Mucosa of descending colon (tissue), 3 donors: ENCODE measurements around the gene HTATSF1. TPM values are rescaled to one million over a fixed set of nuclear protein-coding genes. Genes with fewer than 3 reads are reported as not detected.

Experiments
- ATAC-seq: fragments of 200-7000 bp; cut with Tn5 transposase; one replicate; pipeline ENCODE4 v1.9.1; 2020; ENCODE audit warnings: mild to moderate bottlenecking, moderate library complexity
- DNase-seq, 3 donors: peaks; one replicate each; pipeline ENCODE4 v3.0.0-alpha.2; 2020
- H3K36me3 ChIP-seq: fragments of 200-600 bp; one replicate; pipeline ENCODE4 v1.8.0; 2021; ENCODE audit warnings: low read depth, mild to moderate bottlenecking
- H3K4me1 ChIP-seq: fragments of 200-600 bp; one replicate; pipeline ENCODE4 v1.8.0; 2021; ENCODE audit warnings: low read depth, mild to moderate bottlenecking
- H3K4me3 ChIP-seq: fragments of 200-600 bp; one replicate; pipeline ENCODE4 v1.8.0; 2021; ENCODE audit warnings: mild to moderate bottlenecking
- H3K9me3 ChIP-seq: fragments of 200-600 bp; one replicate; pipeline ENCODE4 v1.8.0; 2021; ENCODE audit warnings: mild to moderate bottlenecking
- CTCF ChIP-seq: fragments of 200-600 bp; IDR thresholded peaks from one replicate; pipeline ENCODE4 v1.8.0; 2022; ENCODE audit warnings: antibody characterized with exemption, mild to moderate bottlenecking
- intact Hi-C, 2 donors: fragments of 100-400 bp; cut with DNase I in 1 of 2; cut with micrococcal nuclease in 1 of 2; formaldehyde crosslinking; loops; one replicate each; pipeline versions ENCODE4 v1.11.0 to v1.11.1; 2022; cut with DNase I, micrococcal nuclease
- total RNA-seq, 3 donors: library from RNA; stranded (reverse); fragmentation: NEBNext Ultra II Directional in 2 of 3; extraction: Animal tissue kit (Norgen Biotek cat#: 25700) in 2 of 3; gene quantifications; one replicate each; pipeline versions ENCODE4 v1.2.1 to v1.2.4, GENCODE V29; 2021 to 2023
- donor health status: DM: no; HTN: no; CAD: no; lungs with moderate emphysema.
- donor health status: DM: no; HTN: no; CAD: no.
- donor health status: DM: no; HTN: yes; CAD: no.

The HTATSF1 gene
- total RNA-seq, 3 donors from 2014 or later: 28.1 to 35.8 (median 29.2) TPM

- Histone ChIP-seq H3K4me3 (no peak overlapping the region), H3K36me3 (no peaks in the 10 kb centered on the region), H3K4me1 (no peaks in the 10 kb centered on the region), H3K9me3 (no peaks in the 10 kb centered on the region)
- no peak for DNase-seq
- intact Hi-C loops: no loop called here
- no peak for TF ChIP-seq CTCF
- ATAC-seq: no peak
Measured at GRCh38 chrX:136528645-136529315, 31.4 kb downstream of the HTATSF1 start.

GRCh38 chrX:136529795-136530194 lies 32.4 kb downstream of the HTATSF1 start:
- Histone ChIP-seq H3K4me1 (no peaks in the 10 kb centered on the region), H3K36me3 (no peaks in the 10 kb centered on the region), H3K4me3 (no peak overlapping the region), H3K9me3 (no peaks in the 10 kb centered on the region)
- intact Hi-C loops: no loop called here
- no peak for DNase-seq
- TF ChIP-seq CTCF: no peak
- ATAC-seq: no peak

DNA sequence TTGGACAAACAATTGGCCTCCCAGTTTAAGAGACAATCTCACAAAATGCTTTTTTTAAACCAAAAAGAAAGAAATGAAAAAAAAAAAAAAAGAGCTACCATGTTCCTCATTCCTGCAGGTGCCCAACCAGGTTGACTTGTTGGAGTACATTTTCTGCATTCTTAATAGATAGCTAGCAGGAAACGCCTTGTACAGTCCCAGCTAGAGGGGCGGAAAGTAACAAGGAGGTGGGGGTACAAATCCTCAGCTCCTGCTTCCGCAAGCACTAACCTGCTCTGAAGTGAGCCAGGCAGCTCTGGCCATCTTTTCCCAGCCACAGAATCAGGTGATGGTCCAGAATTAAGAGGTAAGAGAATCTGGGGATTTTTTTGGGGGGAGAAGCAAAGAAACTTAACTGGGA lies 34.6 kb downstream of the HTATSF1 start, which contains the start of gene VGLL1:
Gene VGLL1 (plus strand): TSS at position 265 of the 400 bp plus-strand sequence. CDS start 3,806 bp downstream, outside the sequence.
- no peak for TF ChIP-seq CTCF
- no peak for ATAC-seq
- Histone ChIP-seq H3K4me1 (no peaks in the 10 kb centered on the region), H3K9me3 (no peaks in the 10 kb centered on the region), H3K4me3 (no peak within 1 kb of the TSS), H3K36me3 (no peaks in the 10 kb centered on the region)
- intact Hi-C loops: no loop called here
- DNase-seq: no peak

DNA sequence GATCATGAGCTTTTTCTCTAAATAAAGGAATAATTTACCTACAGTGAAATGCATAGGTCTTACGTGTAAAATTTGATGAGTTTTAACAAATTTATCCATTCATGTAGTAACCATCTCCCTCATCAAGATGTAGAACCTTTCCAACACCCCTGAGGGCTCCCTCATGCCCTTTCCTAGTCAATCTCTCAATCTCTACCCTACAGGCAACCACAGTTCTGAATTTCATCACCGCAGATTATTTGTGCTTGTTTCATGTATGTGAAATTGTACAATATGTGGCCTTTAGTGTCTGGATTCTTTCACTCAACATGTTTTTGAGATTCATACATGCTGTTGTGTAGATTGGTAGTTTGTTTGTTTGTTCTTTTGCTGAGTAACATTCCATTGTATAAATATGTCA lies 36.7 kb downstream of the HTATSF1 start:
- Histone ChIP-seq H3K4me1 (no peaks in the 10 kb centered on the region), H3K36me3 (no peaks in the 10 kb centered on the region), H3K9me3 (no peaks in the 10 kb centered on the region), H3K4me3 (no peak overlapping the region)
- no peak for TF ChIP-seq CTCF
- DNase-seq (no peak), ATAC-seq (no peak)
- intact Hi-C loops: no loop called here

DNA sequence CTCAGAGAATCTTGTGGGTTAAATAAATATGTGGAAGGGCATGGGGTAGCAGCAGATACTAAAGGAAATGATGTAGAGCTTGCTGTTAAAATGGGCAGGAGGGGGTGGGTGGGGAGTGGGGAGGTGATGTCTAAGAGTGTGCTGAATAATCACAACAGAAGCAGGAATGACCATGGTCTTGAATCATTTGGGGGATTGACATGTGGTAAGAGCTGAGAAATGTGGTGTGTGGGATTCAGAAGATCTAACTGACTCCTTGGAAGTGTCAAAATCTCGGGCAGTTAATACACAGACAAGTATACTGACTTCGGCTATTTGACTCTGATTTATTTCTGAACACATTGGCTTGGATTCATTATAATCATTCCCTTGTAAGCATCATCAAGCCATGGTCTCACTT lies 41.4 kb downstream of the HTATSF1 start:
- no peak for DNase-seq
- no peaks in the 10 kb centered on the region for H3K36me3 ChIP-seq
- ATAC-seq: no peak
- no peak overlapping the region for H3K4me3 ChIP-seq
- H3K4me1 ChIP-seq: no peaks in the 10 kb centered on the region
- intact Hi-C loops: no loop called here
- H3K9me3 ChIP-seq: no peaks in the 10 kb centered on the region
- TF ChIP-seq CTCF: no peak

- ATAC-seq (no peak), DNase-seq (no peak)
- Histone ChIP-seq H3K4me1 (no peaks in the 10 kb centered on the region), H3K4me3 (no peak overlapping the region), H3K9me3 (no peaks in the 10 kb centered on the region), H3K36me3 (no peaks in the 10 kb centered on the region)
- TF ChIP-seq CTCF: no peak
- intact Hi-C loops: no loop called here
Measured at GRCh38 chrX:136540226-136540625, 42.8 kb downstream of the HTATSF1 start.
